GM19397 (cell line): ENCODE data around the gene PGPEP1.

ENCODE experiments used
- ATAC-seq: cut with Tn5 transposase; IDR thresholded peaks from one replicate; pipeline ENCODE4 v1.9.1; 2021; ENCODE audit warnings: mild to moderate bottlenecking, moderate library complexity; ENCODE audit not compliant: unreplicated experiment

Gene PGPEP1

GRCh38 chr19:18417250-18418028 is 77.0 kb downstream of the PGPEP1 start:
- no peak for ATAC-seq

GRCh38 chr19:18418029-18418482 is 77.7 kb downstream of the PGPEP1 start:
- no peak for ATAC-seq

- no peak for ATAC-seq
These were observed 78.2 kb downstream of the PGPEP1 start for GRCh38 chr19:18418483-18419194.

- peak; percentile 39 for ATAC-seq
These were observed 78.8 kb downstream of the PGPEP1 start, which contains the start of gene SSBP4 for GRCh38 chr19:18419195-18419698. Gene SSBP4, plus strand, starts transcription at chr19:18419398. Its CDS starts 251 bp downstream, at chr19:18419649.
